ENCODE results near the gene WDR82.

The WDR82 gene

DNA sequence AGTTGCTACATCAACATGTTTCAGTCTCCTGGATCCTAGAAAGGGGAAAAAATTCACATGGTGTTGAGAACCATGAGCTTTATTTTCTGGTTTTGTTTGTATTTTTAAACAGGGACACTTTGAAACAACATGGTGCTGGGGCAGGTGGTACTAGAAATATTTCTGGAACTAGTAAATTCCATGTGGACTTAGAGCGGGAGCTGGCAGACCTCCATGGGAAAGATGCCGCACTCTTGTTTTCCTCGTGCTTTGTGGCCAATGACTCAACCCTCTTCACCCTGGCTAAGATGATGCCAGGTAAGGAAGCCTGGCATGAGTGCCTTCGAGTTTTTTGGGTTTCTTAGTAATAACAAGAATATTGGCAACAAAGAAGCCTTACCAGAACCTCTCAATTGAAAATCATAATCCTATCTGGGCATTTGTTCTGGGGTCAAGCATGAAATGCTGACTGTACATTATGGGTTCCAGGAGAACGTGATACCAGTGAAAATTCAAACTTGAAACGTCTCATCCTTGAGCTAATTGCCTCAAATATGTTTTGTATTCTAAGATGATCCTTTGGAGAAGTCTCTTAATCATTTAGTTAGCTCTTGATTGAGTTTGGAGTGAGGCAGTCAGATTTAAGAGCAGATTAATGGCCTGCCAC lies 72.6 kb downstream of the WDR82 start:
- no peak for DNase-seq (ENCODE audit: low read depth in 2 of 2)

Data from fibroblast of skin of left biceps (primary cell).